SIG-M5 treated with dmso at 0.1 percent for 504 hours (cell line): ENCODE data around the gene OXER1.

Experiments used
- DNase-seq: peaks from one replicate; lab custom pipeline; 2025; ENCODE audit not compliant: unreplicated experiment; lab: John Stamatoyannopoulos, UW

Gene OXER1, protein sequence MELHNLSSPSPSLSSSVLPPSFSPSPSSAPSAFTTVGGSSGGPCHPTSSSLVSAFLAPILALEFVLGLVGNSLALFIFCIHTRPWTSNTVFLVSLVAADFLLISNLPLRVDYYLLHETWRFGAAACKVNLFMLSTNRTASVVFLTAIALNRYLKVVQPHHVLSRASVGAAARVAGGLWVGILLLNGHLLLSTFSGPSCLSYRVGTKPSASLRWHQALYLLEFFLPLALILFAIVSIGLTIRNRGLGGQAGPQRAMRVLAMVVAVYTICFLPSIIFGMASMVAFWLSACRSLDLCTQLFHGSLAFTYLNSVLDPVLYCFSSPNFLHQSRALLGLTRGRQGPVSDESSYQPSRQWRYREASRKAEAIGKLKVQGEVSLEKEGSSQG

DNA sequence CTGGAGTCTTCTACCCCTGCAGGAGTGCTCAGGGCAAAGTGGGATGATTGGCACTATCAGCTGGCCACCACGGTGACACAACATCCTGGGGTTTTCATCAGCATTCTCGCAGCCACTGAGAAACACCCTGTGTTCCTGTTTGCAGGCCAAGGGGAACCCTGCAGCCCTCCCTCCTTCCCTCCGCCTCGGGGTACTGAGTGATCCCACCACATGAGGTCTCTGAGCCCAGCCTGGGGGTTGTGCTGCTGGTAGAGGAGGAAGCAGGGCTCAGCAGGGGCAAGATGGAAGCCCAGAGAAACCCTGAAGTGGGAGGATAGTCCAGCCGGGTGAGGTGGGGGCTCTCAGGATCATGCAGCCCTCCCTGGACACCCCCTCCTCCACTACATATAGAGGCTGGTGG is at the start of gene OXER1:
Gene OXER1, minus strand, starts transcription at position 40 of the 400 bp plus-strand sequence. CDS start 73 bp downstream, outside the sequence.
- DNase-seq, result peak; percentile 54

DNA sequence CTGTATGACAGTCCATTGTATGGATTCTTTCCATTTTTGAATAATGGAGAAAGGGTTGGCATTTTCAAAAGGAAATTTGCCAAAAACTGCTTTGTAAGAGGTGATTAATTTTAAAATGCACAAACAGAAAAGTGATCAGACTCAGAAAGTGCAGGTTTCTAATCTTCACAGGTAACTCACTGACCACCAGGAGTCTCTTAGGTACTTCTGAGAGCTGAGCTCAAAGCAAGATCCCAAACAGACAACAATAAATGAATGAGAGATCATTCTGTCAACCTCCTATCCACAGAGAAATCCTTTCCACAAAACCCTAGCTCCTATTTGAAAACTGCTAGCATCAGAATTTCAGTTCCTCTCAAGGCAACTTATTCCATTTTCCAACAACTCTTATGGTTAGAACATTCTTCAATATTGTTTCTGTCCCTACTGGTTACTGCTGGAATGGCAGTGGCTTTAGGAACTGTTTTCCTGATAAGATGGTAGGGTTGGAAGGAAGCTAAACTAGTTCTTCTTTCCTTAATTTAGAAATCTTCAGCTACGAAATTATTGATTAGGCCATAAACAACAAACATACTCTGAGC is 49.1 kb upstream of the OXER1 start:
- DNase-seq, result peak; percentile 57

GRCh38 chr2:42810971-42811811 is 47.3 kb upstream of the OXER1 start:
- no peak for DNase-seq

GRCh38 chr2:42810121-42810970 is 46.4 kb upstream of the OXER1 start:
- peak; percentile 91 for DNase-seq

GRCh38 chr2:42809819-42810120 is 45.8 kb upstream of the OXER1 start:
- DNase-seq, result peak; percentile 82

GRCh38 chr2:42809131-42809818 is 45.3 kb upstream of the OXER1 start:
- no peak for DNase-seq

DNA sequence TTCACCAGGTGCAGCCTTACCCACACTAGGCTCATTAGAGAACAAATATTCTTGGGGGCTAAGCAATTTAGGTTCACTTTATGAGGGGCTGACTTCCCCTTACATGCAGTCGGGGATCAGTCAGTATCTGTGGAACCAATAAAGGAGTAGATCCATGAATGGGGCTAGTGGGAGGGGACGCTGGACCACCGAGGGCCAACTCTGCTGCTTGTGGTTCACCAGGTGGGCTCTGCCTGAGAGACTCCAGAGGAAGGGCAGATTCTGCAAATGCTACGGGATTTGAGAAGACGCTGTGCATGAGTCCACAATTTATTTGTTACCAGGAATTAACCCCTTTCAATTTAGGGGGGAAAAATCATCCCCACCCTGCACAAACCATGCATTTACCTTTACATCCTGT is 44.4 kb upstream of the OXER1 start:
- no peak for DNase-seq

GRCh38 chr2:42806786-42807185 is 42.9 kb upstream of the OXER1 start:
- DNase-seq, result no peak

- DNase-seq, result no peak
These were observed 41.0 kb upstream of the OXER1 start for GRCh38 chr2:42804891-42805290.

GRCh38 chr2:42804338-42804737 is 40.4 kb upstream of the OXER1 start:
- DNase-seq, result peak; percentile 95

DNA sequence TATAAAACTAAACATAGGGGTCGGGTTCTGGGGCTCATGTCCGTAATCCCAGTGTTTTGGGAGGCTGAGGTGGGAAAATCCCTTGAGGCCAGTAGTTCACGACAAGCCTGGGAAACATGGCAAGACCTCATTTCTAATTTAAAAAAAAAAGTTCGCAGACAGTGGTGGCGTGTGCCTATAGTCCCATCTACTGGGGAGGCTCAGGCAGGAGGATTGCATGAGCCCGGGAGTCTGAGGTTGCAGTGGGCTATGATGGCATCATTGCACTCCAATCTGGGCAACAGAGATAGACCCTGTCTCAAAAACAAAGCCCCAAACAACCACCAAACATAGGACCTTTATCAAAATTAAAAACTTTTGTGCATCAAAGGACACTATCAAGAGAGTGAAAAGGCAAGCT is 38.2 kb upstream of the OXER1 start:
- no peak for DNase-seq

DNA sequence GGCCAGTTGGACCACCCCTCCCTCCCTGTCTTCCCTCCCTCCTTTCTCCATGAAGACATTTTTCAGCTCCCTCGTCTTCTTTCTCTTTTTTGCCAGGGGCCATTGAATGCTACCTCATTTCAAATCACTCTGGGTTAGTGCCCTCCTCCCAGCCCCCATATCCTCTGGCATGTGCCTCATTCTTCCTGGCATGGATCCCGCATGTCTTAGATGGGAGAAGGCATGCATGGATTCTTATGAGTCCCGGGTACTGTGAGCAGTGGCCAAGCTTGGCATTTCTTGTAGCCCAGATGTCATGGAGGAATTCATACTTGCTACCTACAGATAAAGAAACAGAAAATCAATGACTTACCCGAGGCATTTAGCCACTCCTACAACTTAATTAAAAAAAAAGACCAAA is 37.4 kb upstream of the OXER1 start:
- no peak for DNase-seq

DNA sequence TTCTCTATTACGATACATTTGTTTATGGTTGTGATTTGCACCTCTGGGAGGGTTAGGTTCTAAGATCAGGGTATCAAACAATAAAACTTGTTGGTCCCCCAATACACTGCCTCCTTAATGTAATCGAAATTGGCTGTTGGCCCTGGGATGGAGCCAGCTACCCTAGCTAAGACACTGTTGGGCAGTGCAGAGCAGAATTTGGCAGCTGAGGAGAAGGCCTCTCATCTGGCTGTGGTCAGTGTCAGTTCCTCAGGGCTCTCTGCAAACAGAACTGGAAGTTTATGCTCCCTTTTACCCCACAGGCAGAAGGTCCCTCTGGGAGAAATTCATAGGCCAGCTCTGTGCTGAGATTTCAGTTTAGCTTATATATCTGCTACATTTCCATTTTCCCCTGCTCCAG is 37.0 kb upstream of the OXER1 start:
- no peak for DNase-seq

GRCh38 chr2:42800461-42800962 is 36.6 kb upstream of the OXER1 start:
- no peak for DNase-seq

GRCh38 chr2:42799881-42800280 is 35.9 kb upstream of the OXER1 start:
- no peak for DNase-seq

DNA sequence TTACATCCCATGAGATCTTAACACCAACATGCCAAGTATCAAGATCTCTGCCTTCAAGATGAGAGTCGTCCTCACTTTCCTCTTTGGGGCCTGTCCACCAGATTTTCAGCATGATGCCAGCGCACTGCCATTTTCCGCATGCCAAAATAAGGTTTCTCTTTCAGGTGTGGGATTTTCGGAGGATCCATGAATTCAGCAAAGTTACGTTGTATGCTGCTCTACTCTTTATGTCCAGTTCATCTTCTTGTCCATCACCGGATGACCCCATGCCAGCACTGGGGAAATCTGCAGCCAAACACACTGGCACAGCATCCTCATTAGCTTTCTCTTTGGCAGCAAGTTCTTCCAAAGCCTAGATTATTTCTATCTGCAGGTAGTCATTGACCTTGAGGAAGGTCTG is 33.3 kb upstream of the OXER1 start:
- DNase-seq, result no peak

DNA sequence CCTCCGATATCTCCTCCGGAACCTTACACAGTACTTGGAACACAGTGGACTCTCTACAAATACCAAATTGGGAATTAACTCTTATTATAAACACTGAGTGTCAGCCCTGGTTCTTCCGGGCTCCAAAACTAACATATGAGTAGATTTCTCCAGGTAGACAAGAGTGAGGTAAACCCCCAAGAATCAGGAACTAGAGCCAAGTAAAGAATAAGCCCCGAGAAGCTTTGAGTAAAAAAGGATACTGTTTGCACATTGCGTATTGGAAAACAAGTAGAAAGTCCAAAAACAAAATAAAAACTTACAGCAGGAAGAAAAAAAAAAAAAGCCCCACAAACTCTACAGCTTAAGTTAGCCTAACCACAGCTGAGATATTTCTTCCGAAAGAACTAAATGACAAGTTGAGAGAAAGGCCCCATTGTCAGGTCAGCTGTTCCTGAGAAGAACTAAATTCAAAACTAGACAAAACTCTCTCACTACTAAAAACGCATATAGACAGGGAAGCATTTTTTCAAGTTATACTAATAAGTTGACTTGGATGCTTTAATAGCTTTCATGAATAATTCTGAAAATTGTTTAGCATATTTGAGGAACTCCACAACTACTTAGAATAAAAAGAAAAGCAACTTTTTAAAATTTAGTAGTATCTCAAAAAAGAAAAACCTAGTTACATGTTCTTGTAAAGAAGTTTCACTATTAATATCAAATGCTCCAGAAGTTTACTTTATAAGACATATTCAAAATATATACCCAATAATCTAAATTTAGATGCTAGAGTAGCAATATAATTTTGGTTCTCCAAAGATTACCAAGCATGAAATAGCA is 32.7 kb upstream of the OXER1 start:
- DNase-seq, result no peak

GRCh38 chr2:42795841-42796301 is 31.9 kb upstream of the OXER1 start:
- DNase-seq, result no peak

DNA sequence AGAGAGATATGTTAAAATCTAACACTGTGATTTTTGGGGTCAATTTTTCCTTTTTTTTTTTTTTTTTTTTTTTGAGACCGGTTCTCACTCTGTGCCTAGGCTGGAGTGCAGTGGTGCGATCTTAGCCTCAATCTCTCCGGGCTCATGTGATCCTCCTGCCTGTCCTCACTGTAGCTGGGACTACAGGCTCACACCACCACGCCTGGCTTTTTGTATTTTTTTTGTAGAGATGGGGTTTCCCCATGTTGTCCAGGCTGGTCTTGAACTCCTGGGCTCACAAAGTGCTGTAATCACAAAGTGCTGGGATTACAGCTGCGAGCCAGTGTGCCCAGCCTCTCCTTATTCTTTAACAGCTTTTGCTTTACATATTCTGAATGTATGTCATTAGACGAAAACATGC is 31.3 kb upstream of the OXER1 start:
- no peak for DNase-seq
